ENCODE measurements around the gene JPH3. TPM values are rescaled to one million over a fixed set of nuclear protein-coding genes. Genes with fewer than 3 reads are reported as not detected.

JPH3 gene
- total RNA-seq, 4 donors from 2014 or later: not detected

- DNase-seq: no peak
- intact Hi-C loops (cut with DNase I; ENCODE audit: low total_unique reads): no loop called here
- no peak overlapping the region for H3K4me3 ChIP-seq
- TF ChIP-seq CTCF (IDR thresholded peaks at IDR 0.05 in 4 of 5, conservative IDR thresholded peaks at IDR 0.05 in 1 of 5) (no peak), POLR2A (IDR thresholded peaks at IDR 0.05) (no peak)
- H3K36me3 ChIP-seq: no peaks in the 10 kb centered on the region
- in situ Hi-C loops (cut with MboI; ENCODE audit: low sequenced_read_pairs in 4 of 4): no loop called here
- no peaks in the 10 kb centered on the region for H3K9me3 ChIP-seq
- H3K27ac ChIP-seq: no peak overlapping the region
- no peak for ATAC-seq
- peaks cover 43 to 75% (median 54%) of the 10 kb centered on the region in 3 donors for H3K27me3 ChIP-seq
- no peaks in the 10 kb centered on the region for H3K4me1 ChIP-seq
Observed at GRCh38 chr16:87685766-87686165, 83.5 kb downstream of the JPH3 start.

- in situ Hi-C loops (cut with MboI; ENCODE audit: low sequenced_read_pairs in 4 of 4): no loop called here
- TF ChIP-seq CTCF (IDR thresholded peaks at IDR 0.05 in 4 of 5, conservative IDR thresholded peaks at IDR 0.05 in 1 of 5): no peak
- no peak for TF ChIP-seq POLR2A (IDR thresholded peaks at IDR 0.05)
- ATAC-seq (no peak), DNase-seq (no peak)
- Histone ChIP-seq H3K36me3 (no peaks in the 10 kb centered on the region), H3K9me3 (no peaks in the 10 kb centered on the region), H3K27me3 (peaks cover 42 to 84% (median 62%) of the 10 kb centered on the region in 3 donors), H3K4me1 (no peaks in the 10 kb centered on the region), H3K27ac (no peak overlapping the region), H3K4me3 (no peak overlapping the region)
- intact Hi-C loops (cut with DNase I; ENCODE audit: low total_unique reads): no loop called here
Observed at GRCh38 chr16:87686697-87687096, 84.4 kb downstream of the JPH3 start.

DNA sequence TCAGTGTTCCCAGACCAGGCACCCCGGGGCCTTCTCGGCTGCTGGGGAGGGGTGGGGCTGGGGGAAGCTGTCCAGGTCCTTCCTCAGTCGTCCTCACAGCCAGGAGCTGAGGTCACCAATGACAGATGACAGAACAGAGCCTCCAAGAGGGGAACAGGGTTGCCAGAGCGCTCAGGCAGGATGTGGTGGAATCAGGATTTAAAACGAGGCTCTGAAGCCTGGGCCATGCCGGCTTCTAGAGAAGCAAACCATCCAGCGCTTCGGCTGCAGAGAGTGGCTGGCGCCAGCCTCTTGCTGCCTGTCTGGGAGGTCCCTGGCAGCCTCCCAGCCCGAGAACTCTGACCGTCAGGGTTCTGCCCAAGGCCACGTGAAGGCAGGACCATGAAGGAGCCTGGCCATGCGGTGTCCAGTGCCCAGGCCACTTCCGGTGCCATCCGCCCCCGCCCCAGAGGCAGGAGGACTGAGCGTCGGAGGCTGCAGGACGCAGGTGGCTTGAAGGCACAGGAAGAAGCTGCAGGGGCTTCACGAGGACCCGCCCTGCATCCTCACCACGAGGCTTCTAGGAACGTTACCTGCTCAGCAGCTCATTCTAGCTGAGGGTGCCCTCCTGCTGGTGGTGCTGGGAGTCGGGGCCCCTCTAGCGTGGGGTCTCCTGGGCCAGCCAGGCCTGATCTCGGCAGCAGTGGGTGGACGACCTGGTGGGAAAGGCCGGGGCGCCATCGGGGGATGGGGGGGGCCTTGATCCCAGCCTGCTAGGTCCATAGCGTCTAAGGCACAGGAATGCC, 85.0 kb downstream of the JPH3 start:
- no peak for ATAC-seq
- peaks cover 35 to 87% (median 63%) of the 10 kb centered on the region in 3 donors for H3K27me3 ChIP-seq
- no peak overlapping the region for H3K4me3 ChIP-seq
- intact Hi-C loops (cut with DNase I; ENCODE audit: low total_unique reads) (no loop called here), in situ Hi-C loops (cut with MboI; ENCODE audit: low sequenced_read_pairs in 4 of 4) (no loop called here)
- no peak overlapping the region for H3K27ac ChIP-seq
- no peaks in the 10 kb centered on the region for H3K9me3 ChIP-seq
- no peaks in the 10 kb centered on the region for H3K36me3 ChIP-seq
- TF ChIP-seq POLR2A (IDR thresholded peaks at IDR 0.05) (no peak), CTCF (IDR thresholded peaks at IDR 0.05 in 4 of 5, conservative IDR thresholded peaks at IDR 0.05 in 1 of 5) (no peak)
- no peaks in the 10 kb centered on the region for H3K4me1 ChIP-seq
- no peak for DNase-seq

DNA sequence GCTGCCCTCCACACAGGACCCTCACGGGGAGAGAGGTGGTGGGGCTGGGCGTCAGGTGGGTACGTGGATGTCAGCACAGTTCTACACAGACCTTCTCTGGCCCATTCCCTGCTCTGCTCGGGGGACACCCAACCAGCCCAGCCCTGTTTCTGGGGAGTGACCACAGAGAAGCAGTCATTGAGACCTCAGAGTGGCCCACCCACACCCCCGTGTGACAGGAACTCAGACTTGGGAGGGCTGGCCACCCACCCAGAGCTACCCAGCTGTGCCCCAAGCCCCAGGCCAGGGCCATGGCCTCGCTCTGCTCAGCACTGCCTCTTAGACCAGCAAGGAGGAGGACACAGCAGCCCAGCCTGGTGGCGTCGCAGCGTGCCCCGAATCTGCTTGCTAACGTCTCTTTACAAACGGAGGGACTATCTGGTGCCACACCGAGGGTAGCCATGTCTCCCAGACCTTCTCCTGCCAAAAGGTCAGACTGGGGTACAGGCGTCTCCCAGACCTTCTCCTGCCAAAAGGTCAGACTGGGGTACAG, 85.8 kb downstream of the JPH3 start:
- H3K9me3 ChIP-seq: no peaks in the 10 kb centered on the region
- intact Hi-C loops (cut with DNase I; ENCODE audit: low total_unique reads): no loop called here
- in situ Hi-C loops (cut with MboI; ENCODE audit: low sequenced_read_pairs in 4 of 4): no loop called here

More for the DNA sequence above, 85.8 kb downstream of the JPH3 start:
- Histone ChIP-seq H3K27me3 (peaks cover 34 to 82% (median 55%) of the 10 kb centered on the region in 3 donors), H3K36me3 (no peaks in the 10 kb centered on the region), H3K4me1 (no peaks in the 10 kb centered on the region), H3K4me3 (no peak overlapping the region), H3K27ac (no peak overlapping the region)
- DNase-seq (no peak), ATAC-seq (no peak)
- TF ChIP-seq POLR2A (IDR thresholded peaks at IDR 0.05) (no peak), CTCF (IDR thresholded peaks at IDR 0.05 in 4 of 5, conservative IDR thresholded peaks at IDR 0.05 in 1 of 5) (no peak)
